Measurements from ENCODE around the gene EFNB2. TPM values are rescaled to one million over a fixed set of nuclear protein-coding genes. Genes with fewer than 3 reads are reported as not detected.

The EFNB2 gene
- total and polyA plus RNA-seq, 2 of the 8 experiments (the other 6 are each of a cell fraction or from before 2014, with no cell fraction given), result 8.2 to 12.0 TPM

GRCh38 chr13:106505295-106505694, 30.2 kb downstream of the EFNB2 start:
- H3K79me1 ChIP-seq (ENCODE audit: low read depth, low read length), result no peaks in the 10 kb centered on the region; the same call in 1 of the 2 replicates
- no peak overlapping the region for H4K8ac ChIP-seq (ENCODE audit: extremely low read depth, insufficient read depth, low read length)
- TF ChIP-seq NRF1 (IDR thresholded peaks at IDR 0.05; ENCODE audit: low read depth, low read length) (no peak), POU5F1 (IDR thresholded peaks at IDR 0.05; ENCODE audit: low read depth, low read length) (no peak), SUZ12 (IDR thresholded peaks at IDR 0.05; ENCODE audit: low read length) (no peak), ATF3 (IDR thresholded peaks at IDR 0.05; ENCODE audit: insufficient read depth, low read depth, low read length) (no peak), CREB1 (IDR thresholded peaks at IDR 0.05) (no peak), ASH2L (IDR thresholded peaks at IDR 0.05; ENCODE audit: low read length) (no peak), SIX5 (IDR thresholded peaks at IDR 0.05; ENCODE audit: low read depth, low read length) (no peak), SP1 (IDR thresholded peaks at IDR 0.05; ENCODE audit: low read depth, low read length) (no peak), NANOG (IDR thresholded peaks at IDR 0.05; ENCODE audit: insufficient read depth, low read depth, low read length, poor library complexity, severe bottlenecking) (no peak), BCL11A (IDR thresholded peaks at IDR 0.05; ENCODE audit: low read depth in 2 of 2, low read length in 2 of 2) (no peak), CHD2 (IDR thresholded peaks at IDR 0.05; ENCODE audit: low read length) (no peak), EZH2 (IDR thresholded peaks at IDR 0.05; ENCODE audit: low read depth, low read length, severe bottlenecking) (no peak)
- H3K18ac ChIP-seq (ENCODE audit: extremely low read depth, low read length), result no peak overlapping the region
- no peak overlapping the region for H2AK5ac ChIP-seq (ENCODE audit: low read depth, low read length)
- H3K27me3 ChIP-seq (replicated peaks in 1 of 4; ENCODE audit: control insufficient read depth in 3 of 4, extremely low read depth in 1 of 4, insufficient read depth in 3 of 4, low read length in 3 of 4), result peaks cover 0 to 1% (median 0%) of the 10 kb centered on the region in 4 experiments; a peak in 1 of 7 replicates
- DNase-seq (ENCODE audit: low read depth in 1 of 2, low spot score in 2 of 2), result no peak
- WGBS, 2 experiments (ENCODE audit: extremely low coverage in 1 of 2, insufficient coverage in 1 of 2, insufficient read length in 1 of 2, insufficient replicate concordance in 2 of 2, low coverage in 1 of 2, low lambda C conversion rate in 2 of 2, missing lambda C conversion rate in 1 of 2), result 95% methylated on average over 4 of the region's 4 CpGs; no CpG with 5 or more reads in 1 of the 2 experiments
- H2BK5ac ChIP-seq (ENCODE audit: low read depth, low read length), result no peak overlapping the region
- H2BK20ac ChIP-seq (ENCODE audit: low read length), result no peak overlapping the region
- no peaks in the 10 kb centered on the region; a peak in 2 of 8 replicates for H3K36me3 ChIP-seq (ENCODE audit: control insufficient read depth in 2 of 4, insufficient read depth in 4 of 4, low read length in 3 of 4)
- H3K4ac ChIP-seq (replicated peaks; ENCODE audit: insufficient read length, low read depth, low read length), result no peak overlapping the region
- H2BK120ac ChIP-seq (replicated peaks; ENCODE audit: low read depth, low read length), result no peak overlapping the region
- H4K5ac ChIP-seq (ENCODE audit: insufficient read length, low read depth, low read length), result no peak overlapping the region
- no peaks in the 10 kb centered on the region for H3K9me3 ChIP-seq (ENCODE audit: insufficient read depth in 2 of 2, low read depth in 1 of 2, low read length in 1 of 2)
- H3K27ac ChIP-seq (ENCODE audit: low read depth, low read length), result no peak overlapping the region
- H3K4me1 ChIP-seq (replicated peaks in 1 of 4; ENCODE audit: control insufficient read depth in 3 of 4, insufficient read depth in 4 of 4, low read length in 3 of 4), result peaks cover 0 to 3% (median 0%) of the 10 kb centered on the region in 4 experiments; a peak in 3 of 7 replicates
- H3K4me3 ChIP-seq (ENCODE audit: extremely low read depth in 1 of 4, insufficient read depth in 2 of 4, low read depth in 3 of 4, low read length in 4 of 4), result no peak overlapping the region
- ChIA-PET POLR2A (ENCODE audit: partially characterized antibody) (no interaction called here), CTCF (ENCODE audit: partially characterized antibody) (no interaction called here)
- H4K20me1 ChIP-seq (replicated peaks in 1 of 2; ENCODE audit: control insufficient read depth in 1 of 2, insufficient read depth in 2 of 2, low read length in 2 of 2), result no peaks in the 10 kb centered on the region
- H2BK15ac ChIP-seq (ENCODE audit: low read length), result no peak overlapping the region
- H2BK12ac ChIP-seq (ENCODE audit: low read depth, low read length), result no peak overlapping the region
- no peak overlapping the region for H3K56ac ChIP-seq (replicated peaks; ENCODE audit: insufficient read length, low read depth, low read length)
- FAIRE-seq, result no peak
- no peak overlapping the region for H2AFZ ChIP-seq (ENCODE audit: low read length)
- no peak overlapping the region for H3K9ac ChIP-seq (replicated peaks in 1 of 4; ENCODE audit: extremely low read depth in 1 of 4, low read depth in 3 of 4, low read length in 3 of 4)
- no peak overlapping the region for H3K4me2 ChIP-seq (ENCODE audit: insufficient read depth in 1 of 2, low read depth in 2 of 2, low read length in 2 of 2)
- H3K14ac ChIP-seq (ENCODE audit: insufficient read length), result no peak overlapping the region
- H3K23me2 ChIP-seq (ENCODE audit: low read depth, low read length), result no peaks in the 10 kb centered on the region
- H3K23ac ChIP-seq (ENCODE audit: insufficient read length), result no peak overlapping the region
- H3K79me2 ChIP-seq (ENCODE audit: control insufficient read depth in 1 of 2, insufficient read depth in 2 of 2, low read length in 2 of 2), result peaks cover 3 to 11% of the 10 kb centered on the region in 2 experiments; a peak in 2 of 4 replicates
- no peak overlapping the region for H4K91ac ChIP-seq (replicated peaks; ENCODE audit: insufficient read length, low read length)

All from H1 (cell line).